Measurements from ENCODE around the gene RGS6. TPM values are rescaled to one million over a fixed set of nuclear protein-coding genes. Genes with fewer than 3 reads are reported as not detected.

Gene RGS6
- total RNA-seq, 1 donor from 2014 or later: 5.1 TPM

DNA sequence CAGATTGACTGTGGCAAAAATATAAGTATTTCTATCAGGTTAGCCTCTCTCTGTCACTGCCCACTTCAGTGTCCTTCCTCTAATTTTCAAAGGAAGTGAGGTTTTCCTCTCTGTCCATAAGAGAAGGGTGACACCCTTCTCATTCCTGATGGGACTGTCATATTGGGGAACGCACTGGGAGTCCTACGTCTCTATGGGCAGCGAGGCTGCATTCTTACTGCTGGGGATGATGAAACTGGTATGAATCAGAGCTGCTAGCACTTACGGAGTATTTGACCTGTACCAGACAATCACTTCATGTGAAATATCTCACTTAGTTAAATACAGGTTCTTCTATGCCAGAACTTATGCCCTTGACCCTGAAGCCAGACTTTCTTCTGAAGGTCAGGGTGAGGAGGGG lies 525.4 kb downstream of the RGS6 start:
- Mint-ChIP-seq H3K36me3 (ENCODE audit: insufficient read depth) (peaks cover 2% of the 10 kb centered on the region), H3K27me3 (no peaks in the 10 kb centered on the region), H3K4me1 (ENCODE audit: low read depth) (peaks cover 19% of the 10 kb centered on the region), H3K4me3 (ENCODE audit: low read depth) (no peak overlapping the region), H3K9me3 (ENCODE audit: low read depth) (peaks cover 3% of the 10 kb centered on the region), H3K27ac (no peak overlapping the region)
- DNase-seq (ENCODE audit: low spot score, unreplicated experiment): no peak
- no peak for TF ChIP-seq CTCF (IDR thresholded peaks at IDR 0.05; ENCODE audit: unreplicated experiment)

GRCh38 chr14:72462056-72462455 lies 529.8 kb downstream of the RGS6 start:
- no peak for TF ChIP-seq CTCF (IDR thresholded peaks at IDR 0.05; ENCODE audit: unreplicated experiment)
- Mint-ChIP-seq H3K9me3 (ENCODE audit: low read depth) (peaks cover 12% of the 10 kb centered on the region), H3K36me3 (ENCODE audit: insufficient read depth) (peaks cover 1% of the 10 kb centered on the region), H3K27ac (no peak overlapping the region), H3K4me1 (ENCODE audit: low read depth) (no peaks in the 10 kb centered on the region), H3K27me3 (no peaks in the 10 kb centered on the region), H3K4me3 (ENCODE audit: low read depth) (no peak overlapping the region)
- no peak for DNase-seq (ENCODE audit: low spot score, unreplicated experiment)

DNA sequence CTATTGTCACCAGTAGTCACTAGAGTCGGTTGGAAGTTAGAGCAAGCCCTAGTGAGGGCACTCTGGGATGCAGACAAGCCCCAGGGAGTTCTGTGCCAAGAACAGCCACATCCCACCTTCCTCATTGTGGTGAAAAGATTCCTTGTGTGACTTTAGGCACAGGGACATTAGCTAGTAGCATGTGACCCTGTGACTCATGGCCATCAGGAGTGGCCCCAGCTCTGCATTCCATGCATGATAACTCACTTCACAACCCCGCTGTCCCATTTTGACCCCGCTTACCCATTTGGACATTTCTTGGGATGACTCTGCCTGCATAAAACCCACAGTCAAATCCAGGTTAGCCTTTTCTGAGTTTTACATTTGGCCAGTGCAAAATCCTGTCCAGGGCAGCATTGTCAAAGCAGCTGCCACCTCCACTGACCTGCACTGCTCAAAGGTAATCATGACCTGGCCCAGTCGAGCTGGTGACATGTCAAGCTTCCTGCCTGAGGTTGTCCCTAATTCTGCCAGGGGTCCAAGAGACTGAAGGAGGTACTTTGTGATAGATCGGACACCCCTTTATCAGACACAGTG lies 531.1 kb downstream of the RGS6 start:
- no peak overlapping the region for H3K4me3 Mint-ChIP-seq (ENCODE audit: low read depth)

DNA sequence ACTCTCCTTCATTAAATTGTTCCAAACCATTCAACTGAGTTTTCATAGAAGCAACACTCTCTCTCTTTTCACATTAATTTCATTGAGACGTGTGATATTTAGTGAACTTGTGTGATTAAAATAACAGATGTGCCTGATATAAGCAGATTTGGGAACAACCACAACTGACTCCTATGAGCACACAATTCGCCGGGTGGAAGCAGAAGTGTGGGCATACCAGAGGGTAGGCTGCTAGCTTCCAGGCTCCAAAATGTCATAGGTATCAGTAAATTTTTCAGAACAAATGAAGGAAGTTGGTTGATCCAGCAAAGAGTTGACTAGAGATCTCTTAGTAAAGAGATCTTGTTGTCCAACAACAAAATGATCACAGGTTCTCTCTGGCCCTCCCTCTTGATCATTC lies 532.0 kb downstream of the RGS6 start:
- Mint-ChIP-seq H3K9me3 (ENCODE audit: low read depth) (peaks cover 12% of the 10 kb centered on the region), H3K36me3 (ENCODE audit: insufficient read depth) (peaks cover 1% of the 10 kb centered on the region), H3K27ac (no peak overlapping the region), H3K27me3 (no peaks in the 10 kb centered on the region), H3K4me3 (ENCODE audit: low read depth) (no peak overlapping the region), H3K4me1 (ENCODE audit: low read depth) (no peaks in the 10 kb centered on the region)
- TF ChIP-seq CTCF (IDR thresholded peaks at IDR 0.05; ENCODE audit: unreplicated experiment): no peak
- no peak for DNase-seq (ENCODE audit: low spot score, unreplicated experiment)

More for the DNA sequence above, 531.1 kb downstream of the RGS6 start:
- no peak for DNase-seq (ENCODE audit: low spot score, unreplicated experiment)
- Mint-ChIP-seq H3K27me3 (no peaks in the 10 kb centered on the region), H3K4me1 (ENCODE audit: low read depth) (no peaks in the 10 kb centered on the region), H3K36me3 (ENCODE audit: insufficient read depth) (peaks cover 1% of the 10 kb centered on the region), H3K9me3 (ENCODE audit: low read depth) (peaks cover 12% of the 10 kb centered on the region), H3K27ac (no peak overlapping the region)
- no peak for TF ChIP-seq CTCF (IDR thresholded peaks at IDR 0.05; ENCODE audit: unreplicated experiment)

- TF ChIP-seq CTCF (IDR thresholded peaks at IDR 0.05; ENCODE audit: unreplicated experiment): no peak
- H3K4me3 Mint-ChIP-seq (ENCODE audit: low read depth): no peak overlapping the region
- no peak overlapping the region for H3K27ac Mint-ChIP-seq
- H3K27me3 Mint-ChIP-seq: no peaks in the 10 kb centered on the region
- DNase-seq (ENCODE audit: low spot score, unreplicated experiment): no peak
- peaks cover 1% of the 10 kb centered on the region for H3K36me3 Mint-ChIP-seq (ENCODE audit: insufficient read depth)
- H3K9me3 Mint-ChIP-seq (ENCODE audit: low read depth): peaks cover 12% of the 10 kb centered on the region
- no peaks in the 10 kb centered on the region for H3K4me1 Mint-ChIP-seq (ENCODE audit: low read depth)
These were observed 534.1 kb downstream of the RGS6 start for GRCh38 chr14:72466325-72466724.

Measured in progenitor cell of endocrine pancreas (in vitro differentiated cells).